CD14-positive monocyte (primary cell): Measurements from ENCODE around the gene ERG. TPM values are rescaled to one million over a fixed set of nuclear protein-coding genes. Genes with fewer than 3 reads are reported as not detected.

Source experiments
- DNase-seq, 3 donors: peaks; one replicate each; pipeline ENCODE4 v3.0.0-alpha.2; 2011 to 2022
- H2AFZ ChIP-seq: 2 replicates; pipeline ENCODE4 v1.6.0; 2012; ENCODE audit warnings: mild to moderate bottlenecking, low read depth, low read length, inconsistent platforms; ENCODE audit not compliant: insufficient read depth, poor library complexity, severe bottlenecking
- H3K27ac ChIP-seq, 2 donors: 1 replicate in 1 of 2; 2 replicates in 1 of 2; pipeline ENCODE4 v1.5.1; 2012 to 2013; ENCODE audit warnings: low read length in 2 of 2, control low read depth in 1 of 2, inconsistent platforms in 1 of 2, low read depth in 1 of 2, mild to moderate bottlenecking in 1 of 2
- H3K27me3 ChIP-seq, 2 donors: one replicate each; pipeline versions ENCODE4 v1.6.0 to v1.6.1; 2011 to 2013; ENCODE audit warnings: low read length in 2 of 2; ENCODE audit not compliant: control insufficient read depth in 2 of 2, insufficient read depth in 2 of 2
- H3K36me3 ChIP-seq, 2 donors: replicated peaks in 1 of 2; 1 replicate in 1 of 2; 2 replicates in 1 of 2; pipeline versions ENCODE4 v1.5.1 to v1.6.1; 2012 to 2013; ENCODE audit warnings: low read length in 2 of 2, control low read depth in 1 of 2, inconsistent platforms in 1 of 2, mild to moderate bottlenecking in 1 of 2; ENCODE audit not compliant: insufficient read depth in 2 of 2, control insufficient read depth in 1 of 2
- H3K4me1 ChIP-seq, 2 donors: 1 replicate in 1 of 2; 2 replicates in 1 of 2; pipeline versions ENCODE4 v1.5.1 to v1.6.1; 2012 to 2013; ENCODE audit warnings: low read length in 2 of 2, control low read depth in 1 of 2, inconsistent platforms in 1 of 2, mild to moderate bottlenecking in 1 of 2, moderate library complexity in 1 of 2; ENCODE audit not compliant: insufficient read depth in 2 of 2, control insufficient read depth in 1 of 2
- H3K4me2 ChIP-seq: replicated peaks from 2 replicates; pipeline ENCODE3; 2012; ENCODE audit warnings: low read length, moderate library complexity, mild to moderate bottlenecking; ENCODE audit not compliant: poor library complexity, severe bottlenecking; ENCODE audit errors: extremely low read depth
- H3K4me3 ChIP-seq, 3 experiments: fragments of 200-600 bp in 1 of 3; sonication (generic) in 1 of 3; replicated peaks in 1 of 3; 1 replicate in 2 of 3; 2 replicates in 1 of 3; pipeline ENCODE4 v1.5.1; 2011 to 2013; ENCODE audit warnings: low read length in 3 of 3, mild to moderate bottlenecking in 3 of 3, control low read depth in 2 of 3, low read depth in 2 of 3, inconsistent platforms in 1 of 3, moderate library complexity in 1 of 3
- H3K79me2 ChIP-seq: 2 replicates; pipeline ENCODE4 v1.6.0; 2012; ENCODE audit warnings: mild to moderate bottlenecking, control low read depth, inconsistent platforms, low read length, moderate library complexity; ENCODE audit not compliant: insufficient read depth
- H3K9ac ChIP-seq: 2 replicates; pipeline ENCODE4 v1.6.0; 2017; ENCODE audit warnings: low read length, mild to moderate bottlenecking; ENCODE audit not compliant: insufficient read depth, poor library complexity, severe bottlenecking
- H3K9me3 ChIP-seq, 2 donors: replicated peaks in 1 of 2; 1 replicate in 1 of 2; 2 replicates in 1 of 2; pipeline versions ENCODE4 v1.5.1 to v1.6.1; 2012 to 2013; ENCODE audit warnings: low read length in 2 of 2, control low read depth in 1 of 2; ENCODE audit not compliant: control insufficient read depth in 1 of 2, insufficient read depth in 1 of 2
- H4K20me1 ChIP-seq: 2 replicates; pipeline ENCODE4 v1.6.0; 2012; ENCODE audit warnings: mild to moderate bottlenecking, low read length, control low read depth, moderate library complexity; ENCODE audit not compliant: insufficient read depth
- H3K27ac Mint-ChIP-seq, 7 donors: one replicate each; pipeline ENCODE4 v1.8.0; 2020; ENCODE audit warnings: mild to moderate bottlenecking in 7 of 7, mixed read lengths in 7 of 7, moderate library complexity in 6 of 7, inconsistent platforms in 2 of 7
- H3K27me3 Mint-ChIP-seq, 3 donors: one replicate each; pipeline ENCODE4 v1.8.0; 2021 to 2022; ENCODE audit warnings: low read depth in 3 of 3, mild to moderate bottlenecking in 3 of 3, mixed read lengths in 3 of 3, moderate library complexity in 3 of 3, inconsistent platforms in 1 of 3
- H3K36me3 Mint-ChIP-seq, 2 donors: one replicate each; pipeline ENCODE4 v1.8.0; 2020; ENCODE audit warnings: mixed read lengths in 2 of 2, inconsistent platforms in 1 of 2, mild to moderate bottlenecking in 1 of 2
- H3K4me1 Mint-ChIP-seq: one replicate; pipeline ENCODE4 v1.8.0; 2020; ENCODE audit warnings: mild to moderate bottlenecking, mixed read lengths
- H3K4me3 Mint-ChIP-seq, 2 donors: one replicate each; pipeline ENCODE4 v1.8.0; 2020; ENCODE audit warnings: mild to moderate bottlenecking in 2 of 2, mixed read lengths in 2 of 2, moderate library complexity in 1 of 2
- H3K9me3 Mint-ChIP-seq, 7 donors: one replicate each; pipeline ENCODE4 v1.8.0; 2020 to 2022; ENCODE audit warnings: mixed read lengths in 7 of 7, mild to moderate bottlenecking in 6 of 7, moderate library complexity in 6 of 7, inconsistent platforms in 2 of 7
- CTCF ChIP-seq: fragments of 200-600 bp; IDR thresholded peaks from one replicate; pipeline ENCODE4 v1.8.0; 2022; ENCODE audit warnings: antibody characterized with exemption, mild to moderate bottlenecking
- WGBS: methylation state at CpG from one replicate; pipeline ENCODE4 v1.1.5; 2013; ENCODE audit warnings: missing lambda C conversion rate; ENCODE audit not compliant: insufficient coverage; 5-methylcytosine and 5-hydroxymethylcytosine counted together
- intact Hi-C, 2 donors: fragments of 100-400 bp; cut with micrococcal nuclease; formaldehyde crosslinking; loops; one replicate each; pipeline versions ENCODE4 v1.15.0 to v1.15.1; 2023
- polyA plus RNA-seq, 3 donors: library from polyadenylated mRNA; depleted of rRNA in 1 of 3; unstranded in 2 of 3; stranded (reverse) in 1 of 3; fragments of 300-500 nt in 2 of 3; fragments of >200 nt in 1 of 3; fragmentation: Illumina TruSeq in 2 of 3; gene quantifications; 1 replicate in 2 of 3; 2 replicates in 1 of 3; pipeline ENCODE4 v1.2.3, GENCODE V29; 2012 to 2021

ERG gene
- polyA plus RNA-seq, 3 donors, result 0.16 to 0.22 TPM; not detected in 1

- Histone ChIP-seq H3K27me3 (no peaks in the 10 kb centered on the region), H4K20me1 (no peaks in the 10 kb centered on the region), H3K79me2 (no peaks in the 10 kb centered on the region), H2AFZ (no peak overlapping the region), H3K9ac (no peak overlapping the region), H3K27ac (no peak overlapping the region), H3K4me2 (no peak overlapping the region), H3K4me3 (no peak overlapping the region), H3K9me3 (no peaks in the 10 kb centered on the region), H3K4me1 (no peaks in the 10 kb centered on the region), H3K36me3 (no peaks in the 10 kb centered on the region)
- Mint-ChIP-seq H3K4me1 (no peaks in the 10 kb centered on the region), H3K9me3 (peaks cover 0 to 2% (median 0%) of the 10 kb centered on the region in 7 donors), H3K36me3 (peaks cover 2% of the 10 kb centered on the region in 2 donors), H3K27me3 (peaks cover 0 to 3% (median 0%) of the 10 kb centered on the region in 3 donors), H3K27ac (no peak overlapping the region), H3K4me3 (no peak overlapping the region)
- TF ChIP-seq CTCF, result no peak
- no CpG with 5 or more reads among the region's 2 CpGs for WGBS
- intact Hi-C loops, result no loop called here
- no peak for DNase-seq
Observed at GRCh38 chr21:38429011-38429410, 69.3 kb downstream of the ERG start.

DNA sequence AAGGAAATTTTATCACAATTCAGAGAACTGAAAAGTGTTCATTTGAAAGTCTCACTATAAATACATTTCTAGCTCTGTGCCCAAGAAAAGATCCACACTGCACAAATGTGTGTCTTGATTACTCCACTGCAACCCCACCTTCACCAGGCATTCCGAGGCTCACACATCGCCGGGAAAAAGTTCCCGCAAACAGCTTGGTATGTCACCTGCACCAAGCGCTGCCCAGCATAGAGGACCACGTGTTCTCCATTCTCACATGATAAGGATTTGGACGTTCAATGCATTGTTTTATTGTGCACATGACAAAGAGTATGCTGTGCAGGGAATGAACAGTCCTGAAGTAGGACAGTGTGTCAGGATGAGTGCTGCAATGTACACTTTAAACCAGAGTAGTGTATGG, 70.1 kb downstream of the ERG start:
- no peaks in the 10 kb centered on the region for H3K4me1 Mint-ChIP-seq
- no peak overlapping the region for H3K27ac ChIP-seq
- H3K36me3 Mint-ChIP-seq, result peaks cover 0 to 5% of the 10 kb centered on the region in 2 donors
- no peaks in the 10 kb centered on the region for H3K36me3 ChIP-seq
- H3K4me3 Mint-ChIP-seq, result no peak overlapping the region
- H4K20me1 ChIP-seq, result no peaks in the 10 kb centered on the region
- H3K4me1 ChIP-seq, result no peaks in the 10 kb centered on the region
- no peak overlapping the region for H3K27ac Mint-ChIP-seq
- H3K9me3 ChIP-seq, result no peaks in the 10 kb centered on the region
- no peak for DNase-seq
- H3K27me3 ChIP-seq, result no peaks in the 10 kb centered on the region
- peaks cover 0 to 2% (median 0%) of the 10 kb centered on the region in 7 donors for H3K9me3 Mint-ChIP-seq
- no peak overlapping the region for H2AFZ ChIP-seq
- no peaks in the 10 kb centered on the region for H3K79me2 ChIP-seq
- no peak overlapping the region for H3K9ac ChIP-seq
- WGBS, result 100% methylated on average over 7 of the region's 7 CpGs
- H3K4me3 ChIP-seq, result no peak overlapping the region
- intact Hi-C loops, result no loop called here
- H3K27me3 Mint-ChIP-seq, result peaks cover 0 to 3% (median 0%) of the 10 kb centered on the region in 3 donors
- no peak for TF ChIP-seq CTCF
- no peak overlapping the region for H3K4me2 ChIP-seq
